ENCODE results near the gene RAB9A. TPM values are rescaled to one million over a fixed set of nuclear protein-coding genes. Genes with fewer than 3 reads are reported as not detected.

The RAB9A gene
- total RNA-seq, 4 donors from 2014 or later = 20.2 to 31.8 (median 29.8) TPM

DNA sequence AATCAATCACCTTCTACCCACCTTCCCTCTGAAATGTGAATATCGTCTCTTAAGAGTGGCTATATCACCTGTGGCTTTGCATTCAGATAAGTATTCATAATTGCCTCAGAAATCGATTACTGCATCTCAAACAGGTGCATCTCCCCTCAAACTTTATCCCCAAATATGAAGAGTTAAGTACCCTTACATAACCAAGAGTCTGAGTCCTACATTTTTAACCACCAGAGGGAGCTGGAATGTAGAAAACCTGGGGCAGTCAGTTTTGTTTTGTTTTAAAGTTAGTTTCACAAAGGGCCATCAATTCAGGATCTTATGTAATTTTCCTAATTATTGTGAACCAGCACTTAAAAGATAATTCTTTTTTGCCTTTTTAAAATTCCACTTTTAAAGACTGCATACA is 30.3 kb upstream of the RAB9A start:
- ATAC-seq (ENCODE audit: low FRiP score) (no peak), DNase-seq (ENCODE audit: low spot score) (no peak)
- TF ChIP-seq, protein P1, sequence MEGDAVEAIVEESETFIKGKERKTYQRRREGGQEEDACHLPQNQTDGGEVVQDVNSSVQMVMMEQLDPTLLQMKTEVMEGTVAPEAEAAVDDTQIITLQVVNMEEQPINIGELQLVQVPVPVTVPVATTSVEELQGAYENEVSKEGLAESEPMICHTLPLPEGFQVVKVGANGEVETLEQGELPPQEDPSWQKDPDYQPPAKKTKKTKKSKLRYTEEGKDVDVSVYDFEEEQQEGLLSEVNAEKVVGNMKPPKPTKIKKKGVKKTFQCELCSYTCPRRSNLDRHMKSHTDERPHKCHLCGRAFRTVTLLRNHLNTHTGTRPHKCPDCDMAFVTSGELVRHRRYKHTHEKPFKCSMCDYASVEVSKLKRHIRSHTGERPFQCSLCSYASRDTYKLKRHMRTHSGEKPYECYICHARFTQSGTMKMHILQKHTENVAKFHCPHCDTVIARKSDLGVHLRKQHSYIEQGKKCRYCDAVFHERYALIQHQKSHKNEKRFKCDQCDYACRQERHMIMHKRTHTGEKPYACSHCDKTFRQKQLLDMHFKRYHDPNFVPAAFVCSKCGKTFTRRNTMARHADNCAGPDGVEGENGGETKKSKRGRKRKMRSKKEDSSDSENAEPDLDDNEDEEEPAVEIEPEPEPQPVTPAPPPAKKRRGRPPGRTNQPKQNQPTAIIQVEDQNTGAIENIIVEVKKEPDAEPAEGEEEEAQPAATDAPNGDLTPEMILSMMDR (IDR thresholded peaks at IDR 0.05) = peak in 1 of 3 donors; percentile 20

DNA sequence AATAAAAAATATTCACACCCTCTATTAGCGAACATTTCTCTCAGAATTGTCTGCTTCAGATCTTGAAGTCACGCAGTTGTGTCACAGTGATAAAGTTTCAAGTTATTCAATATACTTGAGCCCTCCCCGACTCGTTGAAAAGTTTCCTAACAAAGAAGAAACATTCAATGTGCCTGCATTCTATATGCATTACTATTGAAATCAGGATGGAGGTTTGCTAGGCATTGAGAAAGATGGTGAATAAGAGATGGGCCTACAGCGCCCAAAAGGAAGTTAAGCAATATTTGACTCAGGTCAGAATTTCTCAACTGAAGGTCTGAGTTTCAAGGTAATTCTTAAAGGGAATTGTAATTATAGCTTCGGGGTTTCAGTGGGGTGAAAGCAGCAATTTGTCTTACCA is 29.9 kb upstream of the RAB9A start:
- DNase-seq (ENCODE audit: low spot score) = no peak
- peak; percentile 43 for ATAC-seq (ENCODE audit: low FRiP score)
- TF ChIP-seq, protein P1 (IDR thresholded peaks at IDR 0.05) = no peak

DNA sequence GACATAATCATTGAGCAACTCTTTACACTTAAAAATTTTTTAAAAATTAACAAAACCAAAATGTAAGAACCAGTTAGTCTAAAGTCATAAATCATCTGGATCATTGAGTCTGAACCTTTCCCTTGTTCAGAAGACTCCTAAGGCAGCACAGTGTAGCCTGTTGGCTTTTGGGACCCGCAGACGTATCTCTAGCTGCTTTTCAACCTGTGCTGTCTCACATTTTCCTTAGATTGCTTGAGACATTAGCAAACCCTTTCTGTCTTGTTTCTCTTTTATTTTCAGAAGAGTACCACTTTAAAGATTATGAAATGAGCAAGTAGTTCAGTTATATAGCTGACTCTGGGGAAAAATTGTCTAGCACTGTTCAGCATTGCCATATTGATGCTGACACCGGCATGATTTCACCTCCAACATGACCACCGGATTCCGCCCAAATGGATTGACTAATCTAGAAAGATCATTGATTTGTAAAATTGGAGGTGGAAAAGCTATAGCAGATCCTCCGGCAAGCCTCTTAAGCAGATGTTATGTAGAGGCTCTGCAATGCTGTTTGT is 27.1 kb upstream of the RAB9A start:
- DNase-seq (ENCODE audit: low spot score) = no peak
- TF ChIP-seq, protein P1 (IDR thresholded peaks at IDR 0.05) = no peak
- no peak for ATAC-seq (ENCODE audit: low FRiP score)

GRCh38 chrX:13662355-13662791 is 26.6 kb upstream of the RAB9A start:
- TF ChIP-seq, protein P1 (IDR thresholded peaks at IDR 0.05) = no peak
- DNase-seq (ENCODE audit: low spot score) (no peak), ATAC-seq (ENCODE audit: low FRiP score) (no peak)

- DNase-seq (ENCODE audit: low spot score) (no peak), ATAC-seq (ENCODE audit: low FRiP score) (no peak)
- TF ChIP-seq, protein P1 (IDR thresholded peaks at IDR 0.05) = no peak
Measured at GRCh38 chrX:13664020-13664419, 24.9 kb upstream of the RAB9A start.

DNA sequence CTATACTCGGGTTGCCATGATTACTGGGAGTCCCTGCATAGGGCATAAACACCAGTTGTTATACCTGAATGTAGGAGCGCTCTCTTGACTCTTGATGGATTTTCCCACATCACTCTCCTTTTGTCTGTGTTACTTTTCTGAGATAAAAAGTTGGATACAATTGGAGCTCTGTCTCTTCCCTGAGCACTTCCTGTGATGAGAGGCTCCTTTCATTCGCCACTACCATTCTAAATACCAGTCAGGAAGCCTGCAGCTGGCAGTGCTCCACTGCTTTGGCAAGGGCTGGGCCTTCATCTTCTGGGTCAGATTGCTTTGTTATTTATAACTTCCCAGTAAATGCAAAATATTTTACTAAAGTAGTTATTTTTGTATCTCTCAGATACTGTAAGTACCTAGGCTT is 22.1 kb upstream of the RAB9A start:
- no peak for DNase-seq (ENCODE audit: low spot score)
- TF ChIP-seq, protein P1 (IDR thresholded peaks at IDR 0.05) = no peak
- ATAC-seq (ENCODE audit: low FRiP score) = no peak

- no peak for DNase-seq (ENCODE audit: low spot score)
- no peak for ATAC-seq (ENCODE audit: low FRiP score)
- TF ChIP-seq, protein P1 (IDR thresholded peaks at IDR 0.05) = no peak
Measured at GRCh38 chrX:13667919-13668318, 21.0 kb upstream of the RAB9A start.
